GM21786 (cell line): ENCODE results near the gene AFF2.

Source experiments
- ATAC-seq: cut with Tn5 transposase; IDR thresholded peaks from one replicate; pipeline ENCODE4 v1.9.1; 2021; ENCODE audit not compliant: unreplicated experiment

The AFF2 gene

DNA sequence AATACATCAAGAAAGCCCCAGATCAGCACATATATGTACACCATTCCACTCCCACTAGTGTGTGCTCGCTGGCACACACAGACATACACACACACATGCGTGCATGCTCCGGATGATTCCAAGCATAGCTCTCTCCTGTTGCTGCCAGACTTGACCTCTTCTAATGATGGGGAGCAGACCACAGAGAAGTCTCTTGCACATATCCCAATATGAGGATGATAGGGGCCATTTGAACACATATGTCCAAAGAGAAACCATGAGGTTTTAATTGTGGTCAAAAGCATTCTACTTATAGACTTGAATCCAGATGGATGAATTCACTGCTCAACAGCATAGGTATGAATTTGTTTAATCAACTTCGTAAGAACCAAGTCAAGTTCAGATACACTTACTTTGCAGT, 214.9 kb downstream of the AFF2 start:
- ATAC-seq = no peak

DNA sequence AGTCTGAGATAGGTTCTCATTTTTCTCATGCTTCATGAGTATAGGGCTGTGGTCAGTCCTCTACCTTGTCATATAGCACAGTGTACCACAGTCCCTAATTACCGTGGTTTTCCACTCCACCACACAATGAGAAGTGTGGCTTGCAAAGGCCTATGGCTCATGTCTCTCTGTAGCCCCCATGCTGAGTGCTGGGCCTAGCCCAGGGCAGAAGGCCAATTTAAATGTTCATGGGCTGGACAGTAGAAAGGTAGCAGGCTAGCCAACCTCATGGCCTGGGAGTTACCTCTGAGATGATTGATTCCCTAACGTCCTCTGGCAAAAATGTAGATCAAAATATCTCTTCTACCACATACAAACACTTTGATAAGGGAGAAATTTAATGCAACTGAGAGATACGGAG, 222.5 kb downstream of the AFF2 start:
- ATAC-seq = no peak

DNA sequence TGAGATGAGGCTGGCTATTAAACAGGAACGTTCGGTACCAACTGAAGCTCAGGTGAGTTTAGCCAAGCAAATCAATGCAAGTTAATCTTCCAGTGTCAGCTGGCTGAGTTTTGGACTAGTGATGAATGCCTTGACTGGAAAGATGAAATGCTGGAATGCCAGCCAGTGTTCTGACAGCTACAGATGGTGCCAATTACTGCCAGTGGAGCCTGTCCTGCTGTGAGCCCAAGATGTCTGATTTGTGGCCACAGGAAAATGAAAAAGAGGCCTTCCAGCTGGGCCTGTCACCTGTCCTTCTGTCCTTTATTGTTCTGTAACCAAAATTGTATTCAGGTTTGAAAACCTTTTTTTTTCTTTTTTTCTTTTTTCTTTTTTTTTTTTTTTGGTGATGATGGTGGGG, 223.1 kb downstream of the AFF2 start:
- ATAC-seq = no peak

DNA sequence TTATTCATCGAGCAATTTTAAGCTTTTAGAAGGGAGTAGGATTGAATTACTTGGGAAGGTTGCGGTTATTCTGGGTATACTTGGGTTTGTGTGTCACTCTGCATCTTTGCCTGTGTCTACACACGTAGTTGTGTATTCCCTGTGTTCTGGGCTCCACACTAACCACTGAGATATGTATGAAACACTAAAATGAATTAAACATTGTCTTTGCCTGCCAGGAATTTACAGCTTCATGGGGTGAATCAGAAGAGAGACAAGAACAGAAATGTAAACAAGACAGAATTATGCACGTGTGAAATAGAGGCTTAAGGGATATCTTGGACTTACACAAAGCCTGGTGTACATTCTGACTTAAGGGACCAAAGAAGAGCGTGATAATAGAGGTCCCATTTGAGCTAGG, 228.5 kb downstream of the AFF2 start:
- ATAC-seq = no peak

DNA sequence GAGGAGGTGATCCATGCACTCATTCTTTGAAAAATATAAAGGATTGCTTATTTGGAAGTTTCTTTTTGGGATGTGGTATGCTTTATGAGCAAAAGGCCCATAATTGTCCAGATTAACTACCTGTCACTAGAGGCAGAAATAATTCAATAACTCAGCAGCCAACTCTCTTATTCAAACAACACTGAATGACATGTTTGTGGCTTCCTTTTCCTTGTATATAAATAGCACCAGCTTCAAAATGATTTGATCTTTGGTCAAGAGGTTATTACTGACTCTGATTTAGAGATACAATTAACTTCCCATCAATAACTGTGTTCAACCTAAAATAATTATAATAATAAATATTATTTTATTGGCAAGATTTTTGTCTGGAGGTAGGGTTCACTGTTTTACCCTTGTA, 232.3 kb downstream of the AFF2 start:
- no peak for ATAC-seq

DNA sequence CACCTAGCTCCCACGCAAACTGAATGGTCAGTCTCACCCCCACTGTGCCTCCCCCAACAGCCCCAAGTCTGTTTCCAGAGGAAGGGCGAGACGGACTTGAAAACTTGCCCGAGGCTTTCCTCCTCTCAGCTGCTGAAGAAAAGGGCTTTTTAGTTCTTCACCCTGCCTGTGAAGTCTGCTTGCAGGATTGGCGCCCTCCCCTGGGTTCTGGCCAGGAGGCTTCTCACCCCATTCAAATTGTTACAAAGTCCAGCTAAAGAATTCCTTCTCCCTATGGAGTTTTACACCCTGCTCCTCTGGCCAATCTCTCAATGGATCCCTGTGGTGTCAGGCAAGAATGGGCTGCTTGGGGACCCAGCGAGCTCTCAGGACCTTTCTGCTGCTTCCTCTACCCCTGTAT, 241.0 kb downstream of the AFF2 start:
- no peak for ATAC-seq

DNA sequence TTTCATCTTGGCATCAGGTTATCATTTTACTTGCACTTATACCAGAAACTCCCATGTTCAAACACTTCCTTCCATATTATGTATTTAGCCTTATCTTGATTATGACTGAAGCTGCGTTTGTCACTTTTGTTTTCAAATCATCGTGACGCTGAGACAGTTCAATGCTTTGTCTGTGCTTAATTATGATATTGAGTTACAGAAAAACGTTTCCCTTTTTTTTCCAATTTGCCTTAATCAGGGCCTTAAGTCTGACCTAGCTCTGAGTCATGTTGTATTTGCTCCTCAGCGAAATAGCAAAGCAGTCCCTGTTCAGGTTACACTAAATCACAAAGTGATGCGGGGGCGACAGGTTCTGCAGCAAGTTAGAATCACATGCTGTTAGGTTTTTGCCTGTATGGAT, 254.7 kb downstream of the AFF2 start:
- ATAC-seq = no peak

DNA sequence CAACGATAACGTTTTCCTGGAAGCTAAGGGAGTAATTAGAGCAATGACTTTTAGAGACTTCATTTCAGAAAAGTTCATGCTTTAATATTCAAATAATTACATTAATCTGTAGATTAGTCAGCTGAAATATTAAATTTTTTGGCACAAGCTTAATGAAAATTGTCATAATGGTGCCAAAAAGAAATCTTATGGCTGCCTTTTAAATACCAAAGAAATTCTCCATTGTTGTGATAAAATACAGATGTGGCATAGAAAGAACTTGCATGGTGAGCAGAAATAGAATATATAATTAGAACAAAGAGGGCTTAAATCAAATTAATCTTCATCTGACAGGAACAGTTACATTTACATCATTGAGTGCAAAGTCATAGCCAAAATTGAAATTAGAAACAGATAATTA, 263.5 kb downstream of the AFF2 start:
- ATAC-seq = no peak

DNA sequence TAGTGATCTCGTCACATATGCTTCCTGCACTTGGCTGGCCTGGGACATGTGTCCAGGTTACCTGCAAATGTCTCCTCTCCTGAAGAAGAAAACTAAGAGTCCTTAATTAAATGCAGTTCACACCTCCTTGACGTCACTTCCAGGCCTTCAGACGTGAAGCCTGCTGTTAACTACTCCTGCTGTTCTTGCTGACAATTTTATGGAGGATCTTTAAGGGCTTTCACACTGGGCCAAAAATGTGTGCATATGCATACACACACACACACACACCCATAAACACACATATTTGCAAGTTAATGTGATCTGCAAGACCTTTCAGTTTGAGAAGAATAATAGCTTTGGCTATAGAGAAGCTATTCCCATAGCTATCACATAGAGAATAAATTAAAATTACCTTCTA, 267.9 kb downstream of the AFF2 start:
- ATAC-seq = no peak

DNA sequence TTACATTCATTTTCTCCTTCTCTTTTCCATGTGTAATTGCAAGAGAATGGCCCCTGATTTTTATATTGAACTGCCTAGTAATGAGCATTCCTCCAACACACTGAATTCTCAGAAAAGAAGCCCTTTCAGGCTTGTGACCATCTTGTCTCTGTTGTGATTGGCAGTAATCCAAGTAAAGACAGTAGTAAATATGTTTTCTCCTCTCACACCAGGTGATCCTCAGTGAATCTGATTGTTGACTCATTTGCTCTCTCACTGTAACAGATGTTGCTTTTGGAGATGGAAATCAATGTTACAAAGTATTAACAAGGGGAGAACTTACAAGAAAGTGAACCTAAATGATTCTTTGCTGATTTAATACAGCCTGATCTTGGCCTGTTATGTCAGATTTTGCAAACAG, 271.0 kb downstream of the AFF2 start:
- no peak for ATAC-seq

DNA sequence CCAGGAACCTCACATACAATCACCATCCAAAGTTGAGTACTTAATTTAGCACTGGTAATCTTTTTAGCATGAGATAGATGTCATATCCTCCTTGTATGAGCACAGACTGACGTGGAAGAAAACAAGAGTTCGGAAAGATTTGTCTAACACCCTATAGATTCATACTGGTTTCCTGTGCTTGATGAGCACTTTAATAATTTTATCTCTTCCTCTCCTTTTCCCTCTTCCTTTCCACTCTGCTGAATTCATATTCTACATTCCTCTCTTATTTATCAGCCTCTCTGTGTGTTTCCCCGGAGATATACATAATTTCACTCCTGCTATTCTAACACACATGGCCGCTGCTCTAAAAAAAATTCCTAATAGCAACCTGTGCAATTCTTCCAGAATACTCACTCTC, 273.9 kb downstream of the AFF2 start:
- no peak for ATAC-seq

DNA sequence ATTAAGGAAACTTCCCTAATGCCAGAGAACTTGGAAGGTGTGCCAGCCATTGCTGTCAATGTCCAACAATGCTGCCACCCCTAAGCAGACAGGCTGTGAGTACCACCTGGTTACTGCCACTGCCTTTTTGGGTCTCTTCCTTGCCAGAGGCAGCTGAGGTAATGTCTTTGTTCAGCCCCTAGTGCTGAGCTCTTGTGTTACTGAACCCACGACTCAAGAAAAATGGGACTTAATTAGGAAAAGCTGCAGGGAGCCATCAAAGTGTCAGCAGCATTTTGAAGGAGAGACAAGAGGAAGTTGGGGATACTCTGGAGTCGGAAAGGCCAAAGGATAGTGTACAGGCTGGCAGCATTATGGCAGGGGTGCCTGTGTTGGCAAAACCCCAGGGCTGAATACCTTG, 283.7 kb downstream of the AFF2 start:
- no peak for ATAC-seq

DNA sequence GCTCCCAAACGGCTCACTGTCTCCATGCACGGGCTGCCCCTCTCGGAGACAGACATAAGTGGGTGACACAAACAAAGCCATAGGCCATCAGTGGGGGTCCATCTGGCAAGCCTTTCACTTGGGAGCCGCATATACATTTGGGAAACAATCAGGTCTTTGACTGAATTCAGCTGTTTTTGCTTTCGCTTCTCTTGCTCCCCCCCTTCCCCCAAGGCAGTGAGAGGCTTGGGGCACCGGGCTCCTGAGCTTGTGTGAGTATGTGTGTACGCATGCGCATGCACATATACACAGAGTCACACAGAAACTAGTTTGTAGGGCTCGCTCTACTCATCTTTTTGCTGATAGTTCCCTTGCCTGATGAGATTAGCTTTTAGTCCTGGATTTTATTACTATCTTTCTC, 284.4 kb downstream of the AFF2 start:
- ATAC-seq = peak; percentile 72

DNA sequence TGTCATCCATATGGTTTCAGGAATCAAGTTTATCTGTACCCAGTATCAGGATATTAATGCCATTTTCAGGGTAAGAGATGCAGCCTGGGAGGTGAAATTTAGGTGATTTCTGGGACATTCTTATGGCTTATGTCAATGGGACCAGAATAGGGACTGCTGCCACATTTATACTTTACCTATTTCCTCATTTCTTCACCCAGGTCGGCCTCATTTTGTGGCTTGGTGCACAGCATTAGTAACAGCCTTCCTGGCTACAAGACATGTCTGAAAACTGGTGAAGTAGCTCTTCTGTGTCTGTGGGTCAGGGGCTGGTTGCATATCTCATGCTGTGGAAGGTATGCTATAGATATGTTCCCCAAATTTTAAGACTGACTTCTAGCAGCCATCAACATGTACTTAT, 284.8 kb downstream of the AFF2 start:
- no peak for ATAC-seq

DNA sequence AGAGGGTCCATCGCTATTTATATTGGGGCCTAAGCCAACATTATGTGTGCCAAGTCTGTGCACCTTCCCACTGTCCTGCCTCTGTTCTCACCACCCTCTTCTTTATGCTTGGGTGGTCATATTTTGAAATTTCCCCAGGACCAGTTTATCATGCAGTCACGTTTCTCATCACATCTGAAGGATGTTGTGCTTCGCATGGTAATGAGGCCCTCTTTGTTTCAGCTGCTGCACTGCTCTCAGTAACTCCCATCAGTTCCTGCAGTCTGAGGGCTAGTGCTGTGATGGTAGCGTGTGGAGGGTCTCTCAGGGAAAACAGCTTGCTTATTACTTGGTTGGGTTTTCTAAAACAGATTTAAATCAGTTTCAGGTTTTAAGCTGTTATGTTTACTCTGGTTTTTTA, 288.0 kb downstream of the AFF2 start:
- ATAC-seq = no peak

DNA sequence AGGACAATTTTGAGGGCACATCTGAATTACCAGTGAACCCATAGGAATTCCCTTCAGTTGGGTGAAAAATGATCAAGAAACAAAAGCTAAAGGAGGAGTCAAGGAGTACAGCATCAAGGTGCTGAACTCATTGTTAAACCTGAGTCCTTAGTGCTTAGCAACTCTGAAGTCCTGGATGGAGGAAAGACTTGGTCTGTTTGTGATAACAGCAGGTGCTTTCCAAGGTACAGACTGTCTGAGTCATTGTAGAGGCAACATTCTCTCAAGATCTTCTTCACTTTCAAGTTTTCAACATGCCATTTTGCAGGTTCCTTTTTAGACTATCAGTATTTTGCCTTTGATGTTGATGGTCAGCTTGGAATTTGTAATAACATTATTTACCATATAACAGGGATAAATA, 293.9 kb downstream of the AFF2 start:
- ATAC-seq = no peak

DNA sequence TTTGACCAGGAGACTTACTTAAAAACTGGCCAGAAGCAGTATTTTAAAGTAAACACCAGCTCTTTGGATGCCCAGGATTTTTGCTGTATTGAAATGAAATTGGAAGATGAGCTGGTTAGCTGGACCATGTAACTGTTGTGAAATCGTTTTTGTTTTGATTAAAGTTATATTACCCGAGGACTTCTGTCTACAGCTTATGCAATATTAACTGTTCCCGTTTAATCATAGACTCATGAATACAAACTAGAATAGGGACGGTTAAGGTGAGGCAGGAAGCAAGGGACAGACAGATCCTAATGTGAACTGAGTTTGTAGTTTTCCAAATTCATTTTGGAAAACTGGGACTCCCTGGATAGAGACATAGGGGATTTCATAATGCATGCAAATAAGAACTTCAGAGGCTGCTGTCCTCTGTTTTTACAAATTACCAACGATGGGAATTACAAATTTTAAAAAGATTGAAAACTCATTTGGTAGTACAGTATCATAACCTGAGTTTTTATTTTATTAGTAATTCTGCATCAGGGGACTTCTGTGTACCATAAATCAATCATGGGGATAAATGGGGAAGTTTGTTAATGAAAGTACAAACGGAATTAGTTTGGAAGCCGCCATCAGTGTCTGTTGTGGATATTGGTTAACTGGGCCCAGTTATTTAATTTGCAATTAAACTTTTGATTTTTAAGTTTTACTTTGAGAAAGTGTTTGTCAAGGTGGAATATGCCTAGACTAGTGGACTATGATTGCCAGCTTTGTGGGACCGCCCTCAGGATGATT, 304.4 kb downstream of the AFF2 start:
- no peak for ATAC-seq

DNA sequence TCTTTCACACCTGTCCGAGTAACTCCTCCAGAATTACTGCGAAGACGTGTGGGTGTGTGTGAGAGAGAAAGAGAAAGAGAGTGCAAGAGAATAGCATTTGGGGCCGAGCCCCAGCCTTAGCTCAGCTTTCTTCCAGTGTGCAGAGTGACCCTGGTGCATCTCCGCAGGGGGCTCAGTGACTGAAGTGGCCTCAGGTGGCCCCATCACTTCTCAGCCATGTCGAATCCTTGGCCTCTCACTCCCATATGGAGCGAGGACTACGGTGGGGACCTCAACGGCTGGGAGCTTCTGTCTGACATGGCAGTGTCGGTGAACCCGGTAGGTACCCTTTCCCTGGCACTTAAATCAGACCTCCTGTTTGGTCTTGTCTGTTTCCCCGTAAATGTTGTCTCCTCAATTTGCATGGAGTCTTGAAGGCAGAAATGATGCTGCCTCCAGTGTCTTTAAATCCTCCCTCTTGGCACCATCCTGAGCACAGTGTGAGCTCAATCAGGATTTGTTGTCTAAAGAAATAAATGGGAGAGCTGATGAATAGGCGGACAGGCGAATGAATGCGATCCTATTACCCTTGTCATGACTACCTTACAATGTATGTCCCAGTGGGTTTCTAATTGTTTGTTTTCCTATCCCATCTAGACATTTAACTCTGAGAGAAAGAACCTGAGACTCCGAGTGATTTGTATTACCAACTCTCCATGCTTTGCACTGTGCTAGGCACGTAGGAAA, 305.9 kb downstream of the AFF2 start:
- no peak for ATAC-seq

DNA sequence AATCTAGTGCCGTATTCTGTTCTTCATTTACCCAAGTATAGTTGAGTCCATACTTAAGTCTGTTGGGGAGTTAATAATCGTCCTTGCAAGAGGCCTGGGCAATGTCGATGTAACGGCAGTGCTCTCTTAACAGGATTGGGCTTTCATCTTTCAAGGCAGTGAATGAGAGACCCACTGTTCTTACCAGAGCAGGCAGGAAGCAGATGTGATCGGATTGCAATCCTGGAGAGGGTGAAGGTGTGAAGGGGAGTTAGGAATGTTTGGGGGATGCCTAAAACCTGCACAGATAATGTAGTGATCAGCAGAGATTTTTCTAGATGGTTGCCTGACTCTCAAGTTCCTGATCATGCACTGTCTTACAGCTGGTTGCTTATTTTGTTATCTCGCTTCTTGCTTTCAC, 308.4 kb downstream of the AFF2 start:
- ATAC-seq = no peak

DNA sequence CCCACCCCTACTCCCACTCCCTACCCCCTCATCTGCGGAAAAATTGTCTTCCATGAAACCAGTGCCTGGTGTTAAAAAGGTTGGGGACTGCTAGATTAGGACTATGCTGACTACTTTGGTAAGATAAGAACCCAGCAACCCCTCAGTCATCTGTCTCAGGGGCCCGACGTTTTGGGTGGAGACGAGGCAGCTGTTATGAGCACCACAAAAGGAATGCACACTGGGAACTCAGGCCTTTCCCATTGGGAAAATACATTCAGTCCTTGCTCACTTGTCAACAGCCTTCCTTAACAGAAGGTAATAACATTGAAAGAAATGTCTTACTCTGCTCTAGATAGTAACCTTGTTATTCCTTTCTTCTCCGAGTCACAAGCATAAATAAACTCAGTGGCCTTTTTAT, 310.8 kb downstream of the AFF2 start:
- ATAC-seq = no peak

DNA sequence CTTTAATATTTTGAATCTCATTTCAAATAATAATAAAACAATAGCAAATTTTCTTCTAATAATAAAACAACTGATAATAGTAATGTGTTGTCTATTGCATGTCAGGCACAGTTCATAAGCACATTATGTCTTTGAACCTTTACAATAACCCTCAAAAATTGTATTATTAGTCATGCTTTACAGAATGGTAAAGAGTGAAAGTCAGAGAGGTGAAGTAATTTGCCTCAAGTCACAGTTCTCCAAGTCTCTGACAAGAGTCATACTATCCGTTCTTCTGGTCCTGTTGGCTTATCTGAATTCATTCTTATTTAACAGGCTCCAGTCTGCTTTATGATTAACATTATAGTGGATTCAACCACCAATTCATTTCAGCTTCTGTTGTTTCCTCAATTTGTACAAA, 313.0 kb downstream of the AFF2 start:
- no peak for ATAC-seq

DNA sequence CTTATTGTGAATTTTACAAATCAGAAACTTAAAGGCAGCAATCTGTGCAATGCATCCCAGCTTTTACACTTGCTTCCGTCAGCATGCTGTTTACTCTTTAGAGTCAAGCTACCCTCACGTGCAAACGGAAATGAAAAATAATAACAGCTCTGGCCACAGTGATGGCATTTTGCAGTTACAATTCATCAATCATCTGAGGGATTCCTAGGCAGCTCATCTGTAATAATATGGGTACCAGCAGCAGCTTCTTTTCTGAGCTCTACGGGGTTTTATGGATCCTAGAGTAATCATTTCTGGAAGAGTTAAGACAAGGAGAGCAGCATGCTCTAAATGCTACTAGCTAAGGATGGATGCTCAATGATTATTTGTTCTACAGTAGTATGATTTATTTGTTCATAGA, 313.6 kb downstream of the AFF2 start:
- no peak for ATAC-seq
